ENCODE measurements around the gene SYNPO2.
"Not testable (repeated sequence)": the region's sequence is repeated elsewhere in the genome, so short reads cannot be mapped to it uniquely, and the experiment has no call there.

SYNPO2 gene

GRCh38 chr4:118865091-118865708, 23.5 kb upstream of the SYNPO2 start:
- no peak overlapping the region for H3K4me3 ChIP-seq (ENCODE audit: low read depth, low read length)
- TF ChIP-seq CTCF (IDR thresholded peaks at IDR 0.05; ENCODE audit: low read depth, low read length, missing control alignments), result peak; percentile 88
- peak; percentile 39 for DNase-seq (ENCODE audit: low read depth)
- in situ Hi-C loops (cut with HindIII; ENCODE audit: low sequenced_read_pairs), result no loop called here

DNA sequence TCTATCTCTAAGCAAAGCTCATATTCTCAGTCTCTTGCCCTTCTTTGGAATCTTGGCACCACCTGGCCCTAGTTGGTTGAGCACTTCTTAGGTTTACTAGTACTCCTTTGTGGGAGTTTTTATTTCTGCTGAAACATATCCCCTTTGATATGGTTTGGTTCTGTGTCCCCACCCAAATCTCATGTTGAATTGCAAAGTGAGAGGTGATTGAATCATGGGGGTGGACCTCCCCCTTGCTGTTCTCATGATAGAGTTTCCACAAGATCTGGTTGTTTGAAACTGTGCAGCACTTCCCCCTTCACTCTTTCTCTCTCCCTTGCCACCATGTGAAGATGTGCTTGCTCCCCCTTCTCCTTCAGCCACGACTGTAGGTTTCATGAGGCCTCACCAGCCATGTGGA, 22.2 kb upstream of the SYNPO2 start:
- in situ Hi-C loops (cut with HindIII; ENCODE audit: low sequenced_read_pairs), result no loop called here
- no peak for TF ChIP-seq CTCF (IDR thresholded peaks at IDR 0.05; ENCODE audit: low read depth, low read length, missing control alignments)
- DNase-seq (ENCODE audit: low read depth), result no peak
- H3K4me3 ChIP-seq (ENCODE audit: low read depth, low read length), result no peak overlapping the region

DNA sequence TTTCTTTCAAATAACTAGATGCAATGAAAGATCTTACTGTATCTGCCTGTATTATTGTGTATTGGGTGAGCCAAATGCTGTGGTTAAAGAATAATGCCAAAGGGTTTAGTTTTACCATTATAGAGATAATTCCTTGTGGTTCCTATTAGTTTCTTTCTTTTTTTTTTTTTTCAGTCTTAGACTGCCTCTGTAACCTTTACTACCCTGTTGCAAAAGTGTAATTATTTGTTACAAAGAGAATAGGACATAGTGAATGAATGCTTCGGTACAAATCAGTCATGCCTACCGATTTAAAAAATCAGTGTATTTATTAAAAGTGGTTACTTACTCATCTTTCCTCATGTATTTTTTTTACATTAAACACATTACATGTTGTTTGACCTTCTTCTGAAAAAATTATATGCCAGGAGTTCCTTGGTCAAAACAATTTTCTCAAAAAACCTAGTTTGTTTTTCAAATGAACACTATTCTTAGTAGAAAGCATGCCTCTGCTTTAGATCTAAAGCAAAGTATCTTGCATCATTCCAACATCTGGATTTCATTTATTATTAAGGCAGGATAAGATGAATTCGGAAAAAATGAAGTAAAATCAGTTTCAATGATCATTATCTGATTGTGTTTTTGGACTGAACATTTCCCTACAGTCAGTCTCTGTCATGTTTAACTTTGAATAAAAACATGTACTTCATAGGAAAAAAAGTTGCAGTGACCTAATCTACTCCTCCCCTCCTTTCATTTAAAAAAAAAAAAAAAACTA, 21.2 kb upstream of the SYNPO2 start:
- DNase-seq (ENCODE audit: low read depth), result no peak
- in situ Hi-C loops (cut with HindIII; ENCODE audit: low sequenced_read_pairs), result no loop called here
- no peak for TF ChIP-seq CTCF (IDR thresholded peaks at IDR 0.05; ENCODE audit: low read depth, low read length, missing control alignments)
- no peak overlapping the region for H3K4me3 ChIP-seq (ENCODE audit: low read depth, low read length)

DNA sequence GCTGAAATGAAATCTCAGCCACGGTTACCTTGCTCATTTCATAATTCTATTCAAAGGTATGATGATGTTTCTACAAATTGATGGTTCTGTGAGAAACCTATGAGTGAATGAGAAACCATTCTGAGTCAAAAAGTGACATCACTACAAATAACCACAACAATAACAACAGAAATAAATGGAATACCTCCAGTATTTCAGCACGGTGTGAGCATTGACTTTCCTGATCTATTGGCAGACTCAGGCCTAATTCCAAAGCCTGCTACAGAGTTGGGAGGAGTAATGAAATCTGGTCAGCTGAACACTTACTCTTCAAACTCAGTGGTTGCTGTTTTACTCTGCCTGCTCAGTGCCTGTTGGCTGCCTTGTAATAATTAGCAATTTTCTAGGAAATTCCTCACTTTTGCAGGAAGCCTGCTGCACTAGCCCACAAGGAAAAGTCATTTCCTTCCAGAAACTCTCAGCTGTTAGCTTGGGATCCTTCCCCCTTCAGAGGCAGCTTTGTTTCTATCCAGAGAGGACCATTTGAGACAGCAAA, 18.8 kb upstream of the SYNPO2 start:
- DNase-seq (ENCODE audit: low read depth), result peak; percentile 52
- no peak for TF ChIP-seq CTCF (IDR thresholded peaks at IDR 0.05; ENCODE audit: low read depth, low read length, missing control alignments)
- in situ Hi-C loops (cut with HindIII; ENCODE audit: low sequenced_read_pairs), result no loop called here
- no peak overlapping the region for H3K4me3 ChIP-seq (ENCODE audit: low read depth, low read length)

DNA sequence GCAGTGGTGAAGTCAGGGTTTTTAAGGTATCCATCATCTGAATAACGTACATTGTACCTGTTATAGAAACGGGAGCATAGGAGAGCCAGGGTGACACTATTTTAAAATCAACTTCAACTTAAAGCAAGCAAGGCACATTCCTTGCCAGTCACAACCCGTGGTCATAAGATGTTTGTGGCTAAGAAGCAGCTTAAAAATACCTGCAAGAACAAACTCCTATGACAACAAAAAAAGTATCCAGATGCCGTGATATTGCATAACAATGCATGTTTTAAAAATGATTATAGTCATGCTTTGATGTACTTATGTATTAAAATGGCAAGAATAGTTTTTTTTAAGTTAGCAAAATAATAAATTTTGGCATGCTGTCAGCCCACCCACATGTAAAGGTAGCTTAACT, 16.5 kb upstream of the SYNPO2 start:
- in situ Hi-C loops (cut with HindIII; ENCODE audit: low sequenced_read_pairs), result no loop called here
- DNase-seq (ENCODE audit: low read depth), result no peak
- H3K4me3 ChIP-seq (ENCODE audit: low read depth, low read length), result no peak overlapping the region
- TF ChIP-seq CTCF (IDR thresholded peaks at IDR 0.05; ENCODE audit: low read depth, low read length, missing control alignments), result no peak

GRCh38 chr4:118877797-118878196, 10.9 kb upstream of the SYNPO2 start:
- DNase-seq (ENCODE audit: low read depth), result no peak
- TF ChIP-seq CTCF (IDR thresholded peaks at IDR 0.05; ENCODE audit: low read depth, low read length, missing control alignments), result no peak
- in situ Hi-C loops (cut with HindIII; ENCODE audit: low sequenced_read_pairs), result no loop called here
- no peak overlapping the region for H3K4me3 ChIP-seq (ENCODE audit: low read depth, low read length)

DNA sequence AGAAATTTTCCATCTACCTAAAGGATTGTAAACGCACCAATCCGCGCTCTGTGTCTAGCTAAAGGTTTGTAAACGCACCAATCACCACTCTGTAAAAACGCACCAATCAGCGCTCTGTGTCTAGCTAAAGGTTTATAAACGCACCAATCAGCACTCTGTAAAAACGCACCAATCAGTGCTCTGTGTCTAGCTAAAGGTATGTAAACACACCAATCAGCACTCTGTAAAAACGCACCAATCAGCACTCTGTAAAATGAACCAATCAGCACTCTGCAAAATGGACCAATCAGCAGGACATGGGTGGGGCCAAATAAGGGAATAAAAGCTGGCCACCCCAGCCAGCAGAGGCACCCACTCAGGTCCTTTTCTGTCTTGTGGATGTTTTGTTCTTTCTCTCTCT, 10.1 kb upstream of the SYNPO2 start:
- in situ Hi-C loops (cut with HindIII; ENCODE audit: low sequenced_read_pairs), result not testable (repeated sequence)

More for the DNA sequence above, 10.1 kb upstream of the SYNPO2 start:
- DNase-seq (ENCODE audit: low read depth); H3K4me3 ChIP-seq (ENCODE audit: low read depth, low read length): not testable (repeated sequence)
